Nephron (organoid): Measurements from ENCODE around the gene TCHP.

Experiments
- H3K27ac Mint-ChIP-seq, 3 experiments: 2 replicates each; pipeline ENCODE4 v1.8.0; 2020; ENCODE audit warnings: mixed read lengths in 3 of 3, mild to moderate bottlenecking in 2 of 3, moderate library complexity in 1 of 3
- H3K27me3 Mint-ChIP-seq: 2 replicates; pipeline ENCODE4 v1.8.0; 2021; ENCODE audit warnings: low read depth, mild to moderate bottlenecking, moderate library complexity, mixed read lengths
- H3K36me3 Mint-ChIP-seq: 2 replicates; pipeline ENCODE4 v1.8.0; 2020; ENCODE audit warnings: low read depth, mixed read lengths
- H3K4me1 Mint-ChIP-seq: 2 replicates; pipeline ENCODE4 v1.8.0; 2020; ENCODE audit warnings: mixed read lengths
- H3K4me3 Mint-ChIP-seq, 3 experiments: 2 replicates each; pipeline ENCODE4 v1.8.0; 2020; ENCODE audit warnings: mild to moderate bottlenecking in 3 of 3, mixed read lengths in 3 of 3, moderate library complexity in 2 of 3
- H3K9me3 Mint-ChIP-seq: 2 replicates; pipeline ENCODE4 v1.8.0; 2020; ENCODE audit warnings: mixed read lengths
- TF ChIP-seq, protein P1 (sequence below), 3 experiments: fragments of 200-600 bp; sonication (generic); IDR thresholded peaks; one replicate each; pipeline ENCODE4 v1.5.0; 2021; ENCODE audit warnings: antibody characterized with exemption in 3 of 3; ENCODE audit not compliant: unreplicated experiment in 3 of 3

The TCHP gene

DNA sequence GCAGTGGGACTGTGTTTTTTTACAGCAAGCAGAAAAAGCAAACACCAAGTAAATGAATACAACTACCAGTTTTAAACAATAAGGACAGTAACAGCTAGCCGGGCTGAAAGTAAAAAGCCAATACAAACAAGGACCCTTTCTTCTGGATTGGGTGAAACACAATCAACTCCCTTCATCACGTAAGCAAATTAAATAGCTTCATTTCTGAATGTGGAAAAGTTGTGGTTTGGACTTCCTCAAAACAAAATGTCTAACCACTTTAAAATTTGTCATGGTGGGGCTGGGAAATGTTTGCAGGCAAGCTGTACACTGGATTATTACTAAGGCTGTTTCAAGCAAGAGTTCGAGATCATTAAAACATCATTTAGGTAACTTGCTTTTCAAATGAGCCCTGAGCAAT, 47.4 kb downstream of the TCHP start:
- TF ChIP-seq, protein P1, sequence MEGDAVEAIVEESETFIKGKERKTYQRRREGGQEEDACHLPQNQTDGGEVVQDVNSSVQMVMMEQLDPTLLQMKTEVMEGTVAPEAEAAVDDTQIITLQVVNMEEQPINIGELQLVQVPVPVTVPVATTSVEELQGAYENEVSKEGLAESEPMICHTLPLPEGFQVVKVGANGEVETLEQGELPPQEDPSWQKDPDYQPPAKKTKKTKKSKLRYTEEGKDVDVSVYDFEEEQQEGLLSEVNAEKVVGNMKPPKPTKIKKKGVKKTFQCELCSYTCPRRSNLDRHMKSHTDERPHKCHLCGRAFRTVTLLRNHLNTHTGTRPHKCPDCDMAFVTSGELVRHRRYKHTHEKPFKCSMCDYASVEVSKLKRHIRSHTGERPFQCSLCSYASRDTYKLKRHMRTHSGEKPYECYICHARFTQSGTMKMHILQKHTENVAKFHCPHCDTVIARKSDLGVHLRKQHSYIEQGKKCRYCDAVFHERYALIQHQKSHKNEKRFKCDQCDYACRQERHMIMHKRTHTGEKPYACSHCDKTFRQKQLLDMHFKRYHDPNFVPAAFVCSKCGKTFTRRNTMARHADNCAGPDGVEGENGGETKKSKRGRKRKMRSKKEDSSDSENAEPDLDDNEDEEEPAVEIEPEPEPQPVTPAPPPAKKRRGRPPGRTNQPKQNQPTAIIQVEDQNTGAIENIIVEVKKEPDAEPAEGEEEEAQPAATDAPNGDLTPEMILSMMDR (IDR thresholded peaks at IDR 0.05; ENCODE audit: unreplicated experiment in 3 of 3), result no peak
- Mint-ChIP-seq H3K27me3 (no peaks in the 10 kb centered on the region), H3K4me1 (peaks cover 76% of the 10 kb centered on the region), H3K9me3 (no peaks in the 10 kb centered on the region), H3K27ac (peak overlapping the region; percentile 93 to 99 (median 99)), H3K4me3 (no peak overlapping the region), H3K36me3 (peaks cover 38% of the 10 kb centered on the region)

DNA sequence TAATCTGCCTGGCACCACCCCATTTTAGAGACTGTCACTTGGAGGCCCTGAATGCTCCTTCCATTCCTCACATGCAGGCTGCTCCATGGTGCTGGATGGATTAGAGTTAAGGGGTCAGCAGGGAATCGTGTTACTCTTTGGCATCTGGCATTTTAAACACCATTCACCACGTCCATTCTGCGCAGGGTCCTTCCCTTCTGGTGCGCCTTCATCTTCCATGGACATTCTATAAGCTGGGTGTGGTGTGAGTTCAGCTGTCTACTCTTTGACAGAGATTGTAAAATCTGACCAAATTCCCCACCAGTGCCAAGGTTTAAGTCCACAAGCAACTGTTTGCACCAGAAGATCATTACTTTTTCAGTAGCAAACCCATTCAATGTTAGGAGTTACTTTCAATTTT, 48.3 kb downstream of the TCHP start:
- H3K4me3 Mint-ChIP-seq, result peak overlapping the region in 2 of 3 experiments; percentile 33 to 75
- H3K36me3 Mint-ChIP-seq, result peaks cover 42% of the 10 kb centered on the region
- no peaks in the 10 kb centered on the region for H3K27me3 Mint-ChIP-seq
- peaks cover 83% of the 10 kb centered on the region for H3K4me1 Mint-ChIP-seq
- peak overlapping the region; percentile 93 to 99 (median 97) for H3K27ac Mint-ChIP-seq
- no peaks in the 10 kb centered on the region for H3K9me3 Mint-ChIP-seq
- TF ChIP-seq, protein P1 (IDR thresholded peaks at IDR 0.05; ENCODE audit: unreplicated experiment in 3 of 3), result no peak

DNA sequence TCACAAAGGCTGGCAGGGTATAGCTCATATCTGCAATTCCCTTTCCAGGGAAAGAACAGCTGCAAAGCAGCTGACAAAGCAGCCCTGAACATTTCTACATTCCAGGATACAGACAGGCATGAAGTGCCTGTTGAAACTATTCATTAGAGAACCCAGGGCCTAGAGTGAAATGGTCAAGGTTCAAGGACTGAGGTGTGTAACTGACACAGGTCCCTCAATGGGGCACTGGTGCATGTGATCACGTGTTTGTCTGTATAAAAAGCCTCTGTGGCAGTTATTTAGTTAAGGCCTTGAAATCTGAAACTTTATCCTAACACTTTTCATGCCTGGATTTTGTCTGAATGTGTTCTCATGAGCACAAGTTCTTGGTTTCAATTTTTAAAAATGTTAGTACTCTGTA, 49.0 kb downstream of the TCHP start:
- Mint-ChIP-seq H3K36me3 (peaks cover 47% of the 10 kb centered on the region), H3K4me1 (peaks cover 83% of the 10 kb centered on the region), H3K27ac (peak overlapping the region; percentile 93 to 99 (median 97)), H3K4me3 (peak overlapping the region in 1 of 3 experiments; percentile 45), H3K27me3 (no peaks in the 10 kb centered on the region), H3K9me3 (no peaks in the 10 kb centered on the region)
- TF ChIP-seq, protein P1 (IDR thresholded peaks at IDR 0.05; ENCODE audit: unreplicated experiment in 3 of 3), result no peak

DNA sequence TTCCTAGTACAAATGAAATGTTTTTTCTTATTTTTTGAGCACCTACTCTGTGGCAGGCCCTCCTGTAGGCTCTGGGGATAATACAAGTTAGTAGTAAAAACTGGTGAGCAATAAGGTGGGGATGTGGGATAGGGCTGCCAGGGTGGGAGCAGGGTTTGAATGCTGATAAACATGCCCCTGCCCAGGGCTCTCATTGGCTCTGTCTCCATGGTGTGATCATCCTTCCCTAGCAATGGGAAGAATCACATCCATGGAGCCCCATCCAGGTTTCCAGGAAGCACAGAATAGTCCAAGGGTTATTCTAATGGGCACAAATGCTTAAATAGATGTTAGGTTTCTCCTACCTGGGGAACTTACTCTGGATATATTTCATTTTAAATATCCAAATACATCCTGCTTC, 50.6 kb downstream of the TCHP start:
- Mint-ChIP-seq H3K4me3 (no peak overlapping the region), H3K27me3 (no peaks in the 10 kb centered on the region), H3K9me3 (no peaks in the 10 kb centered on the region), H3K4me1 (peaks cover 71% of the 10 kb centered on the region), H3K36me3 (peaks cover 55% of the 10 kb centered on the region), H3K27ac (peak overlapping the region; percentile 93 to 99 (median 97))
- TF ChIP-seq, protein P1 (IDR thresholded peaks at IDR 0.05; ENCODE audit: unreplicated experiment in 3 of 3), result no peak

DNA sequence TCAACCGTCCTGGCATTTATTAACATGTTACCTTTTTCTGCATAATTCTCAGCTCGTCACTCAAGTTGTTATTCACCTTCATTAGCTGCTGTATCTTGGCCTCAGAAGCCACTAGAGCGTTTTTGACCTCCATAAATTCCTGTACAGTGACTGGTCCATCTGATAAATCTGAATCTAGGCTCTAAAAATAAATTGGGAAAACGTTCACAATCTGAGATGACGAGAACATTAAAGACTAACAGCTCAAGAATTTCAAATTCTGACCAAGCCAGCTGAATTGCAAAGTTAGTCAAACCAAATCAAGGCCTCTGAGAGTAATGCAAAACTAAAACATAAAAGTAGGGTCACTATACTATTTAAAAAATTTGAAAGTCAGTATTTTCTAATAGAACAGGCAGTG, 51.1 kb downstream of the TCHP start:
- Mint-ChIP-seq H3K27me3 (no peaks in the 10 kb centered on the region), H3K4me1 (peaks cover 71% of the 10 kb centered on the region)

DNA sequence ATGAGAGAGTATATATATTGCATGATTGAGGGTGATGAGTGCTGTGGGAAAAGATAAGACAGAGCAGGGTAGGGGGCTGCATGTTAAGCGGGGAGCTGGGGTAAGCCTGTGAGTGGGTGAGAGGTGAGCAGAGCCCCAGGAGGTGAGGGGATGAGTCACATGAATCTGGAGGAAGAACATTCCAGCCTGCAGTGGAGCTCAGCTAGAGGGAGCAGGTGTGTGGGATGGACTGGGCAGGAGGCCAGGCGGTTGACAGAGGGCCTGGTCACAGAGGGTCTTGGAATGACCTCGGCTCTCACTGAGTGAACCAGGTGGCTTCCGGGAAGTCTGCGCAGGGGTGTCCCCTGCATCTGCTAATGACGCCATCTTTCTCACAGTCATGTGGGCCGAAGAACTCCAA, 51.7 kb downstream of the TCHP start:
- H3K36me3 Mint-ChIP-seq, result peaks cover 57% of the 10 kb centered on the region
- no peaks in the 10 kb centered on the region for H3K9me3 Mint-ChIP-seq
- peak overlapping the region; percentile 93 to 99 (median 97) for H3K27ac Mint-ChIP-seq
- TF ChIP-seq, protein P1 (IDR thresholded peaks at IDR 0.05; ENCODE audit: unreplicated experiment in 3 of 3), result no peak
- no peak overlapping the region for H3K4me3 Mint-ChIP-seq
- no peaks in the 10 kb centered on the region for H3K27me3 Mint-ChIP-seq
- H3K4me1 Mint-ChIP-seq, result peaks cover 65% of the 10 kb centered on the region

More for the DNA sequence above, 51.1 kb downstream of the TCHP start:
- TF ChIP-seq, protein P1 (IDR thresholded peaks at IDR 0.05; ENCODE audit: unreplicated experiment in 3 of 3), result no peak
- H3K4me3 Mint-ChIP-seq, result no peak overlapping the region
- no peaks in the 10 kb centered on the region for H3K9me3 Mint-ChIP-seq
- peak overlapping the region; percentile 93 to 99 (median 97) for H3K27ac Mint-ChIP-seq
- H3K36me3 Mint-ChIP-seq, result peaks cover 57% of the 10 kb centered on the region
